LNCAP (cell line): ENCODE measurements around the gene COL5A2.

Source experiments
- TF ChIP-seq, protein P1 (sequence below): fragments of 450-650 bp; IDR thresholded peaks from 2 replicates; pipeline ENCODE4 v1.5.1; 2017; ENCODE audit warnings: mild to moderate bottlenecking

Gene COL5A2

DNA sequence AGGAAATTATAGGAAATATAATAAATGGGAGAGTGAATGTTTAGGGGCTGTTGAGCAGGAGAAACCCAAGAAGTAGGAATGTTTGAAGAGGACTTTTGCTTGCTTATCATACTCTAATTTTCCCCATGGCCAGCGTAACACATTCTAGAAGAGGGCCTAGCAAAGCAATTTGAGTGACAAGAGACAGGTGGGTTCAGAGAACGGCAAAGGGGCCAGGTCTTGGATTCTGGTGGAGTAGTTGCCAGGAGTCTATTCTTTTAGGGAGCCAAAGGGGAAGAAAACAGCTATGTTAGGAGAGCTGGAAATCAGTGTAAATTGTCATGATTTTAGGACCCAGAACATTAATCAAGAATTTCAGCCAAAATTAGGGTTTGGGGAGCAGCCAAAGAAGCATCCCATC lies 96.5 kb downstream of the COL5A2 start:
- TF ChIP-seq, protein P1, sequence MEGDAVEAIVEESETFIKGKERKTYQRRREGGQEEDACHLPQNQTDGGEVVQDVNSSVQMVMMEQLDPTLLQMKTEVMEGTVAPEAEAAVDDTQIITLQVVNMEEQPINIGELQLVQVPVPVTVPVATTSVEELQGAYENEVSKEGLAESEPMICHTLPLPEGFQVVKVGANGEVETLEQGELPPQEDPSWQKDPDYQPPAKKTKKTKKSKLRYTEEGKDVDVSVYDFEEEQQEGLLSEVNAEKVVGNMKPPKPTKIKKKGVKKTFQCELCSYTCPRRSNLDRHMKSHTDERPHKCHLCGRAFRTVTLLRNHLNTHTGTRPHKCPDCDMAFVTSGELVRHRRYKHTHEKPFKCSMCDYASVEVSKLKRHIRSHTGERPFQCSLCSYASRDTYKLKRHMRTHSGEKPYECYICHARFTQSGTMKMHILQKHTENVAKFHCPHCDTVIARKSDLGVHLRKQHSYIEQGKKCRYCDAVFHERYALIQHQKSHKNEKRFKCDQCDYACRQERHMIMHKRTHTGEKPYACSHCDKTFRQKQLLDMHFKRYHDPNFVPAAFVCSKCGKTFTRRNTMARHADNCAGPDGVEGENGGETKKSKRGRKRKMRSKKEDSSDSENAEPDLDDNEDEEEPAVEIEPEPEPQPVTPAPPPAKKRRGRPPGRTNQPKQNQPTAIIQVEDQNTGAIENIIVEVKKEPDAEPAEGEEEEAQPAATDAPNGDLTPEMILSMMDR, result no peak

DNA sequence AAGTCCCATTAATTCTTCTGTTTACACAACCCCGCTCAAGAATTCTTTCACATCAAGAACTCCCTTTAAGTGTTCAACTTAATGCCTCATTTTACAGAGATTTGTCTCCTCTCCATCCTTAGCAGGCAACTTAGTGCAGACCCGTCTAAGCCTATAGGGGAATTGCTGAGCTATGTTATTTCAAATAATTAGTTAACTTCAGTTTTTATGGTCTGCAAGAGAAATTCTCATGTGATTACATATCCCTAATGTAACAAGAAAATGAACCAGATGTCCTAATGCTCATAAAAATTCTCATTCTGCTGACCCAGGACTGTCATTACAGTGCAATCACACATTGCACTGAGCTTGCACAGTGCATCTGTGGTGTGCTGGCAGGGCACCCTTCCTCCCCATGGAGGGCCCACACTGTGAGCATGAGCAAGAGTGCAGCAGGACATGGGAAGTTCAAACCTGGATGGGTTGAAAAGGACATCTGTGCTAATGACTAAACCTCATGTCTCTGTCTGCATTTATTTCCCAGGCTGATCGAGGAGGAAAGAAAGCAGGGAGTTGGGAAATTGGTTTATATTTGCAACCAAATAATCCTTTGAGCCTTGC lies 97.1 kb downstream of the COL5A2 start:
- TF ChIP-seq, protein P1, result no peak

DNA sequence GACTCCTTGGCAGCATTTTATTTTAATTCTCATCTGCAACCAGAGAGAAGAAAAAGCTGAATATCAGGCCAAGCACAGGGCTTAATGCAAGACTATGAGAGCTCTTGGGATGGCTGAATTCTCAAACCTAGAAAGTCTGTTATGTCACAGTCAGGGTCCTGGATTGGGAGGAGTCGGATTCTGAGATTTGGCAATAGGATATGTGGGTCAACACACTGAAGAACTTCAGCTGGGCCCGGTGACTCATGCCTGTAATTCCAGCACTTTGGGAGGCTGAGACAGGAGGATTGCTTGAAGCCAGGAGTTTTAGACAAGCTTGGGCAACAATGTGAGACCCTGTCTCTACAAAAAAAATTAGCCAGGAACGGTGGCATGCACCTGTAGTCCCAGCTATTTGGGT lies 103.0 kb downstream of the COL5A2 start:
- TF ChIP-seq, protein P1, result no peak

DNA sequence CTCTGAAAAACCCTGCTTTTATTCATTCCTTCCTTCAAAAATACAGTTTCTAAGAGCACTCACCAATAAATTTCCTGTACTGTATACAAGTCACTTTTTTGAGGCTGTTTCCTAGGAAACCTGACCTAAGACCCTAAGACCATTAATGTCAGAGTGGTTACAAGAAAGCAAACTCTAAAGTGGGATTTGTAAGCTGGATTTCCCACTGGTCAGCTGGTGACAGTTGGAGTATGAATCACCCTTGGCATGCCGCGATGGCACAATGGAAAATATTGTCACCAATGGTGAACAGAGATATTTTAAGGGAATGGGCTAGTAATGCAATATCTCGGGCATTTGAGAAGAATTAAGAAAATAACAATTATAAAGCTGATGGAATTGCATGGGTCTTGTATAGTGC lies 103.4 kb downstream of the COL5A2 start:
- TF ChIP-seq, protein P1, result no peak

DNA sequence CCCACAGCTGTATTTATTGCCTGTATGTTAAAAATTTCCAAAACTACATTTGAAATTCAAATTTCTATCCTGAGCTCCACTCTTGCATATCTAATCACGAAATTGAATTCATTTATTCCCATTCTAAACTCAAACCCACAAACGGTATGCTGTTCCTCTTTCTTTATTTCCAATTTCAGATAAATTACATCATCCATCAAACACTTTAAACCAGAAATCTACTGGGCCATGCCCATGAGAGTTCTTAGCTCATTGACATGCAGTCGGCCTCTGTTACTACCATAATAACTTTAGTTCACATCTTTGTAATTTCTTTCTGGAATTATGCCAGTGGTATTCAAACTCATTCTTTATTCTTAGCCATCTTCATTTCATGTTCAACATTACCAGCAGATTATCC lies 105.1 kb downstream of the COL5A2 start:
- TF ChIP-seq, protein P1, result no peak

DNA sequence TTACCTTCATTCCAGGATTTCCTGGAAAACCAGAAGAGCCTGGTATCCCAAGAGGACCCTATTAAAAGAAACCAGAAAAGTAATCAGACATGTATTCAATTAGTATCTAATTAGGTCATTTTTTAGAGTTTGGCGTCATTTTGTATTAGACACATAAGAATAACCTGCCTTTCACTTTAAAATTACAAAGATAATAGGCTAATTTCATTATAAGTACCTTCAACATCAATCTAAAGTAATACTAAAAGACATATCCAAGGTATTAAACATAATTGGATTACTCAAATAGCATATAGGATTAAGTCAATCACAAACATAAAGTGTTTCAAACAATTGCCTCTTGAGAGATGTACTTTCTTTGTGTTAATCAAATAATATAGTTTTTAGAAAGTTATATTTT lies 107.5 kb downstream of the COL5A2 start:
- TF ChIP-seq, protein P1, result no peak

DNA sequence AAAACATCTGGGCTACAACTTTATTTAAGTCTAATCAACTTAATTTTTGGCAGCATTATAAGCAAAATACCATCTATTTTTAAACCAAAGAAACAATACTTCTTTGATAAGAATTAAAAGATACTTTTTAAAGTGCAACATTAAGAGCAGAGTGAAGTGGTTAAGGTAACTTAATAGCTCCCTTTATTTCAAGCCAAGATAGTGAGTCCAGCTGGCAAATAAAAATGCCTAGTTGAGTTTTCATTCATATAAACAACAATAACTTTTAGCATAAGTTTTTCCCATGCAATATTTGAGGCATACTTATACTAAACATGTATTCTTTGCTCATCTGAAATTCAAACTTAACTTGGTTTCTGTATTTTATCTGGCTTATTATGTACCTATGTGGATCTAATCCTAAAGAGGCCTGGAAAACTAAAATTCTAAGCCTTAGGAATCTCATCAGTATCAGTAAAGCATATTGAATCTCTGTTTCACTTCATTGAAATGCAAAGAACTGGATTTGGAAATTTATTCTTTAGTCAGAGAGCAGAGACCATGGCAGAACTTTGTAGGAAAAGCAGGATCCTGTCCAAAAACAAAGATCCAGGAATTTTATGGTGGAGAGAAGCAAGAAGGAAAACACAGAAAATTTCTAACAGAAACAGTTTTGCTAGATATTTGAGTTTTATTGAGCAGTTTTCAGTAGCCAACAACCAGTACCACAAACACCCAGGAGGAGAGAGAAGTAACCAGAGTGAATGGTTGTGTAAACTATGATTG lies 109.5 kb downstream of the COL5A2 start:
- TF ChIP-seq, protein P1, result no peak
